HK-2 (cell line): ENCODE data around the gene NHEJ1.
A peak's percentile ranks its signal among the peaks of the same experiment; 100 is the strongest.

ENCODE experiments used
- DNase-seq: peaks from one replicate; pipeline ENCODE4 v3.0.0-alpha.2; 2018; ENCODE audit not compliant: unreplicated experiment

Gene NHEJ1

GRCh38 chr2:219087361-219087760 lies 73.3 kb downstream of the NHEJ1 start:
- no peak for DNase-seq

DNA sequence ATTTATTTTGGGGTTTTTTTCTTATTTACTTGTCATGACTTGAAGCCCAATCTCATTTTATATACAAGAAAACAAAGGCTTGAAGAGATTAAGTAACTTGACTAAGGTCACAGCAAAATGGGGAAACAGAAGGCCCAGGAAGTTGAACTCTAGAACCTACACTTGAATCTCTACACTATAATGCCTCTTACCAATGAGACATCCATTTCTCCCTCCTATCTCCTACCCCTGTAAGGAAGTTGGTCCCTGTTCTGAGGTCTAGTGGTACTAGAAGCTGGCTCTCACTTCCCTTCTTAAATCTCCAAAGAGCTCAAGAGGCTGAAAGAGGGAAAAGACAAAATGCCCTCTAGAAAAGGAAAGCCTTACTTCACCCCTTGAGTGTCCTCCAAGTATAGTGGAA lies 74.4 kb downstream of the NHEJ1 start:
- no peak for DNase-seq

GRCh38 chr2:219084791-219085190 lies 75.8 kb downstream of the NHEJ1 start:
- DNase-seq = no peak

DNA sequence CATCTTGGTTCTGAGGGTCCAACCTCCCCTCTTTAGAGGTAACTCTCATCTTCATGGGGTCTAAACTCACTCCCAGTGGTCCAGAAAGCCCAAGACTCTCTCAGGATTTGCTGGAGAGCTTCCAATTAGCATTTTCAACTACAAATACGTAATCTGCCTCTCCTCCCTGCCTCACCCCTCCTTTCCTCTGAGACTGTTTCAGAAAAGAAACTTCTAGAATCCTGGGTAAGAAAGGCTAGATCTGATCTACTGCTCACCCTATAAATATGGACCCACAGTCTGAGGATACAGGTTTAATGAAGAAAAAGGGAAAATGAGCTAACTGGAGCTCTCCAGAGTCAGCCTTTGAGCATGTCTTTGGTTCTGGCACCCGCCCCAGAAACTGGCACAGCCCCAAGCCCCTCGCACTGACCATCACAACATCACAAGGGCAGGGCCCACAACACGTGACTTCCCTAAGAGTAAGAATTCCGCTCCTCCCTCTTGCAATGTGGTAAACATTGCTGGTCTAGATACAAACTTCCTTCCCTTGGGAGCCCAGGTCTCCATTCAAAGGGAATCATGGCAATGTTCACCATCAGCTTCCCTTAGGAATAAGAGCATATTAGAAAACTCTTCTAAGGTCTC lies 78.2 kb downstream of the NHEJ1 start:
- no peak for DNase-seq

DNA sequence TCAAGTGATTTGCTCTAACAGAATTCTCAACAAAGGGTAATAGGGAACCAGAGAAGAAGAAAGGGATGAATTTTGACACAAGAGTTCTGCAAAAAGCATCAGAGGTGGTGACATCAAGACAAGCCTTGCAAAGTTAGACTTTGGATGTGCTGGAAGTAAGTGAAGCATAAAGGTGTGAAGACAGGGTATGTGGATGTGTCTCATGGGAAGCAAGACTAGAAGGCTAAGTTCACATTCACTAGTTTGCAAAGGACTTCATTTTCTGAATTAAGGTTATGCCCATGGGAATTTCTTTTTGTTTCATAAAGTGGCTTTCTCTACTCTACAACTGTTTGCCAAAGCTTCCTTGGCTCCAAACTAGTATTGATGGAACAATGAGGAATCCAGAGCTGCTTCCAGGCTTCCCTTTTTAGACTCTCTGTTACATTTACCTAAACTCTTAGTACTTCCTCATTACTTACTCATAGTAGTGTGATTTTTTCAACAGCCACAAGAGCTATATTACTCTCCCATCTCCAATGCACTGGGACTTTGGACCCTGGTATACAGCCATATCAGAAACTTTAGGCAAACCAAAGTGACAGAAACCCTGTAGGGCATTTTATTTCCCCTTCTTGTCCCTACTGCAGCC lies 78.8 kb downstream of the NHEJ1 start:
- no peak for DNase-seq

GRCh38 chr2:219081096-219081495 lies 79.5 kb downstream of the NHEJ1 start:
- no peak for DNase-seq

GRCh38 chr2:219079417-219079816 lies 81.2 kb downstream of the NHEJ1 start:
- no peak for DNase-seq

DNA sequence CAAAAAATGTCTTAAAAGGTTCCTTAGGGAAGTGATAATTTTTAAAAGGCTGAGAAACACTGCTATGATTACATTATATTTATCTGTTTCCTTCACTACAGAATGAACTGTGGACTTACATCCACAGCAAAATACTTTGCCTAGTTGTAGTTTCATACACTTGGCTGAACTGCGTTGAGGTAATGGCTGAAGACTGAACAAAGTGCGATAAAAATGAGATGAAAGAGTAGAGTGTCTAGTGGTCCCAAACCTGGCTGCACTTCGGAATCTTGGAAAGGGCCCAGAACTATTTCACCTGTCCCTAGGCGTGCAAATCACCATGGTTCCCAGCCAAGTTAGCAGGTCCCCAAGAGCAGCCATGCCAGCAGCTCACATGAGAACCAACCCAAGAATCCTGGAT lies 81.7 kb downstream of the NHEJ1 start:
- no peak for DNase-seq

- DNase-seq = no peak
Observed at GRCh38 chr2:219078126-219078525, 82.5 kb downstream of the NHEJ1 start.

GRCh38 chr2:219076253-219076652 lies 84.4 kb downstream of the NHEJ1 start:
- no peak for DNase-seq

GRCh38 chr2:219073413-219074129 lies 87.0 kb downstream of the NHEJ1 start:
- DNase-seq = peak; percentile 26

DNA sequence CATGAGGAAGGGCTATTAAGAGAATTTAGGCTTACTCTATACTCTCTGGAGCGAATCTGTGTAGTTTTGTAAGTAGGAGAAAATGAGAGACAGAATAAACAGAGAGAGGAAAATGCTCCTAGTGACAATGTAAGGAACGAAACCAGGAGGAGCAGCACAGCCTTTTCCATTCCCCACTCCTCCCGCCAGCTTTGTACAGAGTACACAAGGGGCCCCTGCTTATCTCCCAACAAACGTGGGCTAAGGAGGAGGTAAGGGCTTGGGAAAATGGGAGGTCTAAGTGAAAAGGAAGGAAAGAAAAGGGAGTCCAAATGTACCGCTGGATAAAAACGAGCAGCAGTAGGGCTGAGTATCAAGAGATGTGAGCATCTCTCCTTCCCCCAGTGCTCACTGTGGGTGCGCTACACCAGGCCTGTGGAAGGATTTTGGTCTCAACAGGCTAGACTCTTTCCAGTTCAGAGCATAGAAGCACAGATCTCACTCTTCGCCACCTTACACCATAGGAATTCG lies 87.8 kb downstream of the NHEJ1 start:
- DNase-seq = no peak

DNA sequence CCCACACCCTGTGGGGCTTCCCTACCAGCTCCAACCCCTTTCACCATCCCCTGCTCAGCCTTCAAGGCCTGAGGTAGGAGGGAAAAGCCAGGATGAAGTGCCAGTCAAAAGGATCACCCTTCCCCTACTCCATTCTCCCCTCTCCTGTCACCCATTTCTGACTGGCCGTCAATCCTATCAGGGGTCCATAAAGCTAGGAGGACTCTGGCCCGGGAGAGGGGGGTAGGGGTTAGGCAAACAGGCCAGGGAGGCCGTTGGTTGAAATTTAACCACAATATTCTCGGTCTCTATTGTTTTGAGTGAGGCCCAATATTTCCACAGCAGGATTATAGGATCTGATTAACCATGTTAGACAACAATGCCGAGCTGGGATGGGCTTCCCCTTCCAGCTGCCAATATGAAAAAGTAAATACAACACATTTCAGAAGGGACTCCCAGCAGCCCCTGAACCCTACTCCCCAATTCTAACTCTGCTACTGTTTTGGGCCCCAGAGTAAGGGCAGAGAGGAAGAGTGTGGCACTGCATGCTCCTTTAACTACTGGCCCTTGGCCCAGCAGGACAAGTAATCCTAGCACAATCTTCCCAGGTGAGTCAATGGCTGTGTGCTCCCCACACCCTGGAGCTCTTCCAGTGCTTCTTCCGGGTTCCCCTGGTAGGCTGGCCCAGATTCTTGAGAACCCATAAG lies 89.3 kb downstream of the NHEJ1 start:
- peak; percentile 20 for DNase-seq

- DNase-seq = no peak
Observed at GRCh38 chr2:219065484-219065883, 95.1 kb downstream of the NHEJ1 start.

DNA sequence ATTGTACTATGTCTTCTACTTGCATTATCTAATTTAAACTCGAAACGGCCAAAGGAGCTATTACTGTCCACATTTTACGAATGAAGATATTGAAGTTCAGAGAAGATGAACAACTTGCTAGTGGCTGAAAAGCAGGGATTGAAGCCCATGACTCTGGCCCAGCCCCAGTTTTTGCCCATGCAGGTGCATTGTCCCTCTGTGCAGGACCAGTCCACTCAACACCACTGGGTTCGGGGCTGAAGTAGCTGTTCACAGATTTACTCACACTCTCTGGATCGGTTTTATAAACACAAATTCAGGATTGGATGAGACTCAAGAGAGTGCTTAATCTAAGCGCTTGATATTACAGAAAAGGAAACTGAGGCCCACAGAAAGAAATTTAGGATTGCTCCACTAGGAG lies 98.5 kb downstream of the NHEJ1 start:
- DNase-seq = no peak

GRCh38 chr2:219060821-219061791 lies 99.5 kb downstream of the NHEJ1 start, which contains the start of gene IHH:
TSS of gene IHH (minus strand) at chr2:219060921. CDS start at chr2:219060467, 454 bp downstream.
- no peak for DNase-seq

GRCh38 chr2:219059725-219060682 lies 100.6 kb downstream of the NHEJ1 start:
- DNase-seq = no peak

DNA sequence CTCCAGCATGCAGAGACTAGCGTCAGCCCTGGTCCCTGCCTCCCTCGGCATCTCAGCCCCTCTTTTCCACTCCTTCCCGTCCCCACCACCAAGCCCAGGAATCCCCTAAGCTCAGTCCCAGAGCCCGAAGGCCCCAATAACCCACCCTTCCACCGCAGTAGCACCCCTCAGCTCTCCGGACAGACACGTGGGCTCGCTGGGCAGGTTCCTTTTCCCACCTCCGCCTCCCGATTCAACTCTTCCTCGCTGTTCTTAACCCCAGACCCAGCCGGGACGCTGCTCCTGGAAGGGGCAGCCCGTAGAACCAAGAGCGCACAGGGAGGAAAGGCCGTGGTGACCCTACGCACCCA lies 101.3 kb downstream of the NHEJ1 start:
- no peak for DNase-seq

DNA sequence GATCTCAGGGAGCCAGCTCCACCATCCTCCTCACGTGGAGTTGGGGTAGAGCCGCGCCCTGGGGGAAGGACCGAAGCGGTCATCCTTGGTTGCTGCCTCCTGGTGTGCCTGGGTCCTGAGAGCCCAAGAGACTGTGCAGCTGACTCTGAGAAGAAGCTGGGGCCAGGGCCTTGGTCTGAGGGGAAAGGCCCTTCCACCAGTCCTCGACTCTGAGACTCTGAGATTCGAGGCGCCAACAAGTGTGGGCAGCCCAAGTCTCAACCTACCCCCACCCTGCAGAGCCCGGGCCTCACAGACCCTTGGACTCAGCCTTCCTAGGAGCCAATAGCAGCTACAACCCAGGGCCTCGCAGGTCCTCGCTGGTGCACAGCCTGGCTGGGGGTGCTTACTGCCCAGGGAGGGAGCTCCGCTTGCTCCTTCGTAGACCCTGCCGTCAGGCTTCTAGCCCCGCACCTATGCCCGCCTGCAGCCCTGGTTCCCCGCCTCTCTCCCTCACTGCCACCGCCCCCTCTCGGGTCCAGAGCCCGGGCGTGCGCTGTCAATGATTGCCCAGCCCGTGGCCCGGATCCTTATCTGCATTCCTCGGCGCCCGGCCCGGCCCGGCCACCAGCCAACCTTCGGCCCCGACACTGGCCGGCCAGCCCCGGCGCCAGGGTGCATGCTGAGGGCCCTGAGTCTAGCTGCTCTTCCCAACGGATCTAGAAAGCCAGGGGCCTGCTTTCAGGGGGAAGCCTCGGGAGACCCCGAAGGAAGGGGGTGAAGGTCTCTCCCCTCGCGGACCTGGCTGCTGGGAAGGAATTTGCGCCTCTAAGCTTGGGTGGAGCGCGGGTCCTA lies 101.9 kb downstream of the NHEJ1 start:
- peak; percentile 72 for DNase-seq
